Measurements from ENCODE around the gene DOCK8. TPM values are rescaled to one million over a fixed set of nuclear protein-coding genes. Genes with fewer than 3 reads are reported as not detected.
A peak's percentile ranks its signal among the peaks of the same experiment; 100 is the strongest.

Gene DOCK8
- total and polyA plus RNA-seq, 10 of the 15 experiments (the other 5 are each of a cell fraction or from before 2014, with no cell fraction given) = 35.4 to 100 (median 44.7) TPM

DNA sequence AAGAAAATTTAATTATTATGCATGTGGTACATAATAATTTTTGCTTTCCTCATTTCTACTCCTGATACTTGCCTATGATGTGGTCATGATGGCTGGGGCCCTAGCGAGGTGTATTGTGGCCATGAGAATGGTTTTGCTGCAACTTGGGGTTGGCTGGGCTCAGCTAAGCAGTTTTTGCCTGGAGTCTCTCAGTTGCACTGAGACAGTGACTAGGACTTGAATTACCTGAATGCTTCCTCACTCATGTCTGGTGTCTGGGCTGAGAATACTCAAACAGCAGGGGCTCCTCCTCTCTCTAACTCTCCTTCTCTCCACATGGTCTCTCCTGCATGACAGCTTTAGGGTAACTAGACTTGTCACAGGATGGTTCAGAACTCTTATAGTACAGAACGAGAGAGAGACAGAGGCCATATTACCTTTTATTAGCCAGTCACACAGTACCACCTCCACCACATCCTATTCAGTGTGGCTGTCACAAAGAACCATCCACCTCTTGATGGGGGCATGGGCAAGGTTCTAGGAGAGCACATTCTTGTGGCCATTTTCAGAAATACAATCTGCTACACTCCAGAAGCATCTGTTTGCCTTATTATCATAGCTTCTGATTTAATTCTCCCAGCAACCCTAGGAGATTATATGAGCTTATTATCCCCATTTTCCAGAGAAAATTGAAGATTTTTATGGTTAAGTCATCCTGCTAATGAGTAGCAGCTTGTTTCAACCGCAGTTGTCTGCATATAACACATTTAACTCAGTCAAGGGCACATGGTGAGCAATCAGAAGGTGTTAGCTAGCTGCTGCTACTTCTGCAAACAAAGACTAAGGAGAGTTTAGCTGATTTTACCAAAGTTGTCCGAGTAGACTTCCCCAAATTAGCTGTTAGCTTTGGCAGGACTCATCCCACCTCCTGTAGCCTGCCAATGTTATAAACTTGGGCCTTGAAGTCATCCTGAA is 245.1 kb downstream of the DOCK8 start:
- Histone ChIP-seq H3K4me2 (ENCODE audit: control insufficient read depth, insufficient read depth) (no peak overlapping the region), H3K4me1 (ENCODE audit: control insufficient read depth, insufficient read depth, low read length) (no peaks in the 10 kb centered on the region), H3K9me3 (replicated peaks; ENCODE audit: control insufficient read depth, insufficient read depth, low read length) (no peaks in the 10 kb centered on the region), H3K9ac (ENCODE audit: control insufficient read depth, insufficient read depth, low read length) (no peak overlapping the region), H3K27me3 (replicated peaks in 1 of 2; ENCODE audit: control insufficient read depth in 2 of 2, insufficient read depth in 2 of 2, low read length in 1 of 2) (no peaks in the 10 kb centered on the region), H3K27ac (ENCODE audit: control insufficient read depth, insufficient read depth) (no peak overlapping the region), H3K79me2 (ENCODE audit: control insufficient read depth, insufficient read depth, low read length) (no peaks in the 10 kb centered on the region), H3K4me3 (no peak overlapping the region), H3K36me3 (ENCODE audit: control insufficient read depth in 2 of 2, insufficient read depth in 2 of 2, low read length in 1 of 2) (peaks cover 8 to 41% of the 10 kb centered on the region in 2 experiments), H2AFZ (ENCODE audit: control insufficient read depth, low read depth, low read length) (no peak overlapping the region), H4K20me1 (ENCODE audit: control insufficient read depth, insufficient read depth) (no peaks in the 10 kb centered on the region)
- CTCF ChIA-PET = interaction anchor here (1.1 to 1.3 kb wide), 3 partner anchors 9 to 52 kb away, joined by 4 to 5 read pairs (median 5); no protein-coding TSS in a partner anchor
- SMC1A ChIA-PET (ENCODE audit: uncharacterized antibody, unreplicated experiment) = interaction anchor here (0.7 to 2.2 kb wide), 4 partner anchors 9 to 40 kb away, joined by 3 to 7 read pairs (median 4); no protein-coding TSS in a partner anchor
- in situ Hi-C loops (cut with MboI) (no loop called here), intact Hi-C loops (cut with micrococcal nuclease; ENCODE audit: unreplicated experiment) (no loop called here)
- FAIRE-seq (no peak), ATAC-seq (peak; percentile 31; the same call in 1 of the 3 replicates), DNase-seq (ENCODE audit: low read depth, low spot score) (no peak)
- BruUV-seq (replicated peaks) = no TSS peak
- TF ChIP-seq MTA2 (IDR thresholded peaks at IDR 0.05; ENCODE audit: low read depth) (no peak), CHD1 (IDR thresholded peaks at IDR 0.05; ENCODE audit: low read depth, low read length) (no peak), NFIC (IDR thresholded peaks at IDR 0.05; ENCODE audit: low read depth, low read length) (no peak), ZSCAN29 (IDR thresholded peaks at IDR 0.05) (no peak), KAT2A (conservative IDR thresholded peaks at IDR 0.05; ENCODE audit: control insufficient read depth, low read depth, low read length) (no peak), NR2F1 (conservative IDR thresholded peaks at IDR 0.05) (no peak), RB1 (IDR thresholded peaks at IDR 0.05; ENCODE audit: borderline replicate concordance) (no peak), JUND (IDR thresholded peaks at IDR 0.05; ENCODE audit: low read depth, low read length) (no peak), SUPT20H (IDR thresholded peaks at IDR 0.05; ENCODE audit: borderline replicate concordance, control insufficient read depth, low read depth, low read length) (no peak), RAD21 (IDR thresholded peaks at IDR 0.05; ENCODE audit: insufficient read depth, low read depth, low read length) (no peak), CREM (IDR thresholded peaks at IDR 0.05; ENCODE audit: low read depth) (no peak), HDAC2 (IDR thresholded peaks at IDR 0.05) (no peak)
- TF ChIP-seq, protein P1, sequence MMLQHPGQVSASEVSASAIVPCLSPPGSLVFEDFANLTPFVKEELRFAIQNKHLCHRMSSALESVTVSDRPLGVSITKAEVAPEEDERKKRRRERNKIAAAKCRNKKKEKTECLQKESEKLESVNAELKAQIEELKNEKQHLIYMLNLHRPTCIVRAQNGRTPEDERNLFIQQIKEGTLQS (IDR thresholded peaks at IDR 0.05; ENCODE audit: borderline replicate concordance, extremely low read depth, low read depth, low read length) = no peak
- TF ChIP-seq, protein P2, sequence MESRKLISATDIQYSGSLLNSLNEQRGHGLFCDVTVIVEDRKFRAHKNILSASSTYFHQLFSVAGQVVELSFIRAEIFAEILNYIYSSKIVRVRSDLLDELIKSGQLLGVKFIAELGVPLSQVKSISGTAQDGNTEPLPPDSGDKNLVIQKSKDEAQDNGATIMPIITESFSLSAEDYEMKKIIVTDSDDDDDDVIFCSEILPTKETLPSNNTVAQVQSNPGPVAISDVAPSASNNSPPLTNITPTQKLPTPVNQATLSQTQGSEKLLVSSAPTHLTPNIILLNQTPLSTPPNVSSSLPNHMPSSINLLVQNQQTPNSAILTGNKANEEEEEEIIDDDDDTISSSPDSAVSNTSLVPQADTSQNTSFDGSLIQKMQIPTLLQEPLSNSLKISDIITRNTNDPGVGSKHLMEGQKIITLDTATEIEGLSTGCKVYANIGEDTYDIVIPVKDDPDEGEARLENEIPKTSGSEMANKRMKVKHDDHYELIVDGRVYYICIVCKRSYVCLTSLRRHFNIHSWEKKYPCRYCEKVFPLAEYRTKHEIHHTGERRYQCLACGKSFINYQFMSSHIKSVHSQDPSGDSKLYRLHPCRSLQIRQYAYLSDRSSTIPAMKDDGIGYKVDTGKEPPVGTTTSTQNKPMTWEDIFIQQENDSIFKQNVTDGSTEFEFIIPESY (IDR thresholded peaks at IDR 0.05) = no peak
- TF ChIP-seq, protein P3, sequence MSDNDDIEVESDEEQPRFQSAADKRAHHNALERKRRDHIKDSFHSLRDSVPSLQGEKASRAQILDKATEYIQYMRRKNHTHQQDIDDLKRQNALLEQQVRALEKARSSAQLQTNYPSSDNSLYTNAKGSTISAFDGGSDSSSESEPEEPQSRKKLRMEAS (IDR thresholded peaks at IDR 0.05; ENCODE audit: low read depth, low read length) = no peak
- TF ChIP-seq, protein P4, sequence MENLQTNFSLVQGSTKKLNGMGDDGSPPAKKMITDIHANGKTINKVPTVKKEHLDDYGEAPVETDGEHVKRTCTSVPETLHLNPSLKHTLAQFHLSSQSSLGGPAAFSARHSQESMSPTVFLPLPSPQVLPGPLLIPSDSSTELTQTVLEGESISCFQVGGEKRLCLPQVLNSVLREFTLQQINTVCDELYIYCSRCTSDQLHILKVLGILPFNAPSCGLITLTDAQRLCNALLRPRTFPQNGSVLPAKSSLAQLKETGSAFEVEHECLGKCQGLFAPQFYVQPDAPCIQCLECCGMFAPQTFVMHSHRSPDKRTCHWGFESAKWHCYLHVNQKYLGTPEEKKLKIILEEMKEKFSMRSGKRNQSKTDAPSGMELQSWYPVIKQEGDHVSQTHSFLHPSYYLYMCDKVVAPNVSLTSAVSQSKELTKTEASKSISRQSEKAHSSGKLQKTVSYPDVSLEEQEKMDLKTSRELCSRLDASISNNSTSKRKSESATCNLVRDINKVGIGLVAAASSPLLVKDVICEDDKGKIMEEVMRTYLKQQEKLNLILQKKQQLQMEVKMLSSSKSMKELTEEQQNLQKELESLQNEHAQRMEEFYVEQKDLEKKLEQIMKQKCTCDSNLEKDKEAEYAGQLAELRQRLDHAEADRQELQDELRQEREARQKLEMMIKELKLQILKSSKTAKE (IDR thresholded peaks at IDR 0.05; ENCODE audit: low read depth, poor library complexity, severe bottlenecking) = no peak
- TF ChIP-seq, protein P5, sequence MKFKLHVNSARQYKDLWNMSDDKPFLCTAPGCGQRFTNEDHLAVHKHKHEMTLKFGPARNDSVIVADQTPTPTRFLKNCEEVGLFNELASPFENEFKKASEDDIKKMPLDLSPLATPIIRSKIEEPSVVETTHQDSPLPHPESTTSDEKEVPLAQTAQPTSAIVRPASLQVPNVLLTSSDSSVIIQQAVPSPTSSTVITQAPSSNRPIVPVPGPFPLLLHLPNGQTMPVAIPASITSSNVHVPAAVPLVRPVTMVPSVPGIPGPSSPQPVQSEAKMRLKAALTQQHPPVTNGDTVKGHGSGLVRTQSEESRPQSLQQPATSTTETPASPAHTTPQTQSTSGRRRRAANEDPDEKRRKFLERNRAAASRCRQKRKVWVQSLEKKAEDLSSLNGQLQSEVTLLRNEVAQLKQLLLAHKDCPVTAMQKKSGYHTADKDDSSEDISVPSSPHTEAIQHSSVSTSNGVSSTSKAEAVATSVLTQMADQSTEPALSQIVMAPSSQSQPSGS (IDR thresholded peaks at IDR 0.05; ENCODE audit: low read length) = no peak
- WGBS (ENCODE audit: insufficient coverage, insufficient replicate concordance, low lambda C conversion rate, missing lambda C conversion rate) = 94% methylated on average over 4 of the region's 4 CpGs
- RAD21 ChIA-PET (ENCODE audit: unreplicated experiment) = no interaction called here
- POLR2A ChIA-PET = no interaction called here

Measured in GM12878 (cell line).